K562 (cell line): Measurements from ENCODE around the gene DSCAM. TPM values are rescaled to one million over a fixed set of nuclear protein-coding genes. Genes with fewer than 3 reads are reported as not detected.

Experiments used
- CLOCK ChIP-seq: fragments of 250-450 bp; sonication (Bioruptor Pico); IDR thresholded peaks from 2 replicates; pipeline ENCODE4 v1.4.0; 2020; ENCODE audit warnings: mild to moderate bottlenecking, moderate library complexity, borderline replicate concordance
- MAX ChIP-seq: sonication (generic); formaldehyde crosslinking; IDR thresholded peaks from 2 replicates; pipeline ENCODE4 v1.9.0; 2022; ENCODE audit warnings: mild to moderate bottlenecking, missing genetic modification reagents
- RFX7 ChIP-seq: fragments of 250-450 bp; sonication (Bioruptor Pico); IDR thresholded peaks from 2 replicates; pipeline ENCODE4 v1.5.1; 2021; ENCODE audit warnings: mild to moderate bottlenecking
- ZBTB5 ChIP-seq: fragments of 450-650 bp; IDR thresholded peaks from 2 replicates; pipeline ENCODE4 v1.6.1; 2017; ENCODE audit warnings: antibody characterized with exemption
- ZEB2 ChIP-seq: fragments of 450-650 bp; IDR thresholded peaks from 2 replicates; pipeline ENCODE4 v1.6.1; 2016
- ZNF239 ChIP-seq: fragments of 250-450 bp; sonication (Bioruptor Pico); IDR thresholded peaks from 2 replicates; pipeline ENCODE4 v1.4.0; 2020; ENCODE audit warnings: mild to moderate bottlenecking
- polyA plus RNA-seq, 8 experiments: library from polyadenylated mRNA; depleted of rRNA in 4 of 8; stranded (reverse) in 5 of 8; unstranded in 3 of 8; fragments of >200 nt; fragmentation: Nextera tagmentation in 2 of 8; fragmentation: Illumina TruSeq in 1 of 8; extraction: Ambion mirVana in 2 of 8; extraction: Trizol in 1 of 8; gene quantifications; 2 replicates each; pipeline versions ENCODE4 v1.2.1 to v1.2.3, GENCODE V29; 2011 to 2014; ENCODE audit warnings: inconsistent platforms in 1 of 8, missing spikeins in 1 of 8
- total RNA-seq, 7 experiments: library from RNA; depleted of rRNA in 6 of 7; stranded (reverse); fragments of >200 nt in 6 of 7; fragmentation: Illumina TruSeq in 2 of 7; extraction: Trizol in 2 of 7; gene quantifications; 2 replicates each; pipeline versions ENCODE4 v1.2.1 to v1.2.3, GENCODE V29; 2011 to 2021; ENCODE audit warnings: low replicate concordance in 1 of 7

The DSCAM gene
- total and polyA plus RNA-seq, 9 of the 15 experiments (the other 6 are each of a cell fraction or from before 2014, with no cell fraction given) = not detected

- no peak for TF ChIP-seq CLOCK (CRISPR knock-in tag)
- TF ChIP-seq RFX7 (CRISPR knock-in tag) = no peak
- no peak for TF ChIP-seq ZNF239 (CRISPR knock-in tag)
- TF ChIP-seq ZBTB5 = no peak
- no peak for TF ChIP-seq MAX (CRISPR knock-in tag)
- TF ChIP-seq ZEB2 = no peak
- TF ChIP-seq, all 486 proteins: peak for 0
Observed at GRCh38 chr21:40562242-40563002, 284.5 kb downstream of the DSCAM start (continued).
